ENCODE measurements around the gene HOXB8. TPM values are rescaled to one million over a fixed set of nuclear protein-coding genes. Genes with fewer than 3 reads are reported as not detected.

The HOXB8 gene
- 1 to 10 TPM in 2 of 3 donors, under 1 TPM in 1; 0.59 to 4.6 (median 4.6) TPM for total RNA-seq

DNA sequence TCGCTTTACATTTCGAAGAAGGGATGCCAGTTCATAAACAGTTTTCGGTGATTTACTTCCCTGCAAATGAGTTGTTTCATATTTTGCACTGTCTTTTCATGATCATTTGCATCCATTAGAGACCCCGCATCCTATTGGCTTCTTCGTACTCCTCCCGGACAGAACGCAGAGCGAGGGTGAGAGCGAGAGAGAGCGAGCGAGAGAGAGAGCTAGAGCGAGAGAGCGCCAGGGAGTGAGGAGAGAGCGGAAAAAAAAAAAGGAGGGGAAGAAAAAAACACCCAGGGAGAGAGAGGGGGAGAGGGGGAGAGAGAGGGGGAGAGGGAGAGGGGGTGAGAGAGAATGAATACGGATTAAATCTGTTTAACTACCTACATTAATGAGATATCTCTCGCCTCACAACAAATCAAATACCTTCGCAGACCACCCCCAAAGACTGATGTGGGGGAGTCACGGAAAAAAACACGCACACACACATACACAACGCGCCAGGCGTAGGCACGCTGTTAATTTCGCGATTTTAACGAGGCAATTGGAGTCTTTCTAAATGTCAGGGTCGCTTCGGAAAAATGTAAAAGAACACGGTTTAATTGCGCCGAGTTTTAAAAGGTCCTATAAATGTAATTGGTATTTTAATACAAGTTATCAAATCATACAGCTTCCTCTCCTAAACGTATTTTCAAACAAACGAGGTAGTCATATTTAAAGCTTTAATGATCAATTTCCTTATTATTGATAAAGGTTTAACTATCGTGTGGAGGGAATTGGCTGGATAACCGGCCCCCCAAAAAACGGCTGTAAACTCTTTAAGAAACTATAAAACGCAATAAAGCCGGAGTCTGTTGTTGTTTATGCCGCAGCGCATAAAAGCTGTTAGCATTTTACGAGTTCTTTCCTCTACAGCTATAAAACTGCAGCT lies at the start of gene HOXB8:
Gene HOXB8, minus strand, starts transcription at position 246 of the 916 bp plus-strand sequence. CDS start 588 bp downstream, outside the sequence.
- Histone ChIP-seq H3K36me3 (no peaks in the 10 kb centered on the region), H3K4me3 (peak within 1 kb of the TSS; percentile 54 to 78 (median 68)), H3K27ac (no peak within 1 kb of the TSS), H3K9me3 (no peaks in the 10 kb centered on the region), H3K27me3 (peaks cover 25 to 100% of the 10 kb centered on the region in 2 donors), H3K4me1 (no peaks in the 10 kb centered on the region)
- TF ChIP-seq POLR2AphosphoS5 (IDR thresholded peaks at IDR 0.05) (no peak), CTCF (IDR thresholded peaks at IDR 0.05) (no peak)
- DNase-seq (ENCODE audit: low spot score in 2 of 2), result no peak
- intact Hi-C loops (cut with DNase I; ENCODE audit: low total_unique reads), result no loop called here

DNA sequence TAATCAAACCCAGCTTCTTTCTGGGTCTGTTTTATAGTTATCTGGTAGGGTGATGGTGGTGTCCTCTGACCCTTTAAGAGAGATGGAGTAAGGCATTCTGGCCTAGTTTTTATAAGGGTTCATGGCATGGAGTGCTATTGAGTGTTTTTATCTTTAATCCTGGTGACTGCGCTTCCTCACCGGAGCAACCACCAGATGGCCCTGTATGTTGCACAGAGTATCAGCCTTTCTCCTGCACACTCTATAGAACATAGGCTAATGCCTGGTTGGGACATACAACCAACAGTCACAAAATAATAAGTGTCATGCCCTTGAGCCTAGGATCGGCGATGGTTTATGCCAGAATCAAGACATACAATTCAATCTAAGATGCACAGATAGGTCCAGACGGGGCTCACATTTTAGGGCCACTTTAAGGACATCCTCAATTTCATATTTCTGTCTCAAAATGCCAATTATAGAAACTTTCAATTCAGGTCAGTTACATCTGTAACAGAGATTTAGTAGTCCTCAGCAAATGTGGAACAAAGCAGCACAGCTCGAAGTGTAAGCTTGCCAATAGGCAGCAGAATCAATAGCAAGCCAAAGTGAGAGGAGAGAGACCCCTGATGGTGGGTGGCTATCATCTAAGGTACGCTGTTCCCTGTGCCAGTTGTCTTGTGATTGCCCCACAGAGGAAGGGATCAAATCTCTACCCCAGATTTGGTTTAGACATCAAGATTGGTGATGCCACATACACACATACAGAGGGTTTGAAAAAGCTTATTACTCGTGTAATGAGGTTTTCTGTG lies 48.2 kb upstream of the HOXB8 start:
- Histone ChIP-seq H3K27ac (no peak overlapping the region), H3K4me1 (no peaks in the 10 kb centered on the region), H3K9me3 (no peaks in the 10 kb centered on the region), H3K36me3 (no peaks in the 10 kb centered on the region), H3K4me3 (no peak overlapping the region), H3K27me3 (peaks cover 0 to 24% of the 10 kb centered on the region in 2 donors)
- intact Hi-C loops (cut with DNase I; ENCODE audit: low total_unique reads), result loop anchor here (10.0 kb wide), 1 partner anchor 131 kb away; no protein-coding TSS in a partner anchor
- no peak for DNase-seq (ENCODE audit: low spot score in 2 of 2)
- TF ChIP-seq POLR2A (IDR thresholded peaks at IDR 0.05) (no peak), POLR2AphosphoS5 (IDR thresholded peaks at IDR 0.05) (no peak), CTCF (IDR thresholded peaks at IDR 0.05) (no peak)

GRCh38 chr17:48655913-48656312 lies 40.8 kb upstream of the HOXB8 start:
- no peak overlapping the region for H3K27ac ChIP-seq
- no peak for TF ChIP-seq POLR2AphosphoS5 (IDR thresholded peaks at IDR 0.05)
- no peak for TF ChIP-seq CTCF (IDR thresholded peaks at IDR 0.05)
- TF ChIP-seq POLR2A (IDR thresholded peaks at IDR 0.05), result no peak
- DNase-seq (ENCODE audit: low spot score in 2 of 2), result no peak
- H3K27me3 ChIP-seq, result peaks cover 0 to 10% of the 10 kb centered on the region in 2 donors
- H3K4me1 ChIP-seq, result no peaks in the 10 kb centered on the region
- no peaks in the 10 kb centered on the region for H3K36me3 ChIP-seq
- H3K4me3 ChIP-seq, result no peak overlapping the region
- H3K9me3 ChIP-seq, result no peaks in the 10 kb centered on the region
- intact Hi-C loops (cut with DNase I; ENCODE audit: low total_unique reads), result no loop called here

DNA sequence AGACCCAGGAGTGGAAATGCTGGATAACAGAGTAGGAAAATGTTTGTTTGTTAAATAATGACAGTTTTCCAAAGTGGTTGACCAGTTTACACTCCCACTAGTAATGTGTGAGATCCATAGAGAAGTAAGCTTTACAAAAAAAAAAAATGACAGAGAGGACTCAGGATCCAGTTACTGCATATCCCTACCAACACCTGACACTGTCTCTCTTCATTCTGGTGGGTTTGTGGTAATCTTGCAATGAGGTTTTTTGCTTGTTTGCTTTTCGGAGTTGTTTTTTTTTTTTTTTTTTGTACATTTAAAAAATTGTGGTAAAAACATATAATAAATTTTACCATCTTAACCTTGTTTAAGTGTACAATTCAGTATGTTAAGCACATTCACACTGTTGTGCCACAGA lies 34.6 kb upstream of the HOXB8 start:
- intact Hi-C loops (cut with DNase I; ENCODE audit: low total_unique reads), result no loop called here
- no peak for TF ChIP-seq CTCF (IDR thresholded peaks at IDR 0.05)
- TF ChIP-seq POLR2AphosphoS5 (IDR thresholded peaks at IDR 0.05), result no peak
- no peak for TF ChIP-seq POLR2A (IDR thresholded peaks at IDR 0.05)
- Histone ChIP-seq H3K27ac (no peak overlapping the region), H3K4me1 (peaks cover 0 to 3% of the 10 kb centered on the region in 2 donors), H3K27me3 (peaks cover 8 to 52% of the 10 kb centered on the region in 2 donors), H3K4me3 (no peak overlapping the region), H3K36me3 (no peaks in the 10 kb centered on the region), H3K9me3 (no peaks in the 10 kb centered on the region)
- no peak for DNase-seq (ENCODE audit: low spot score in 2 of 2)

GRCh38 chr17:48647963-48648245 lies 32.8 kb upstream of the HOXB8 start:
- Histone ChIP-seq H3K4me3 (peak overlapping the region in 2 of 3 donors; percentile 38 to 65), H3K27me3 (peaks cover 8 to 70% of the 10 kb centered on the region in 2 donors)

More at GRCh38 chr17:48647963-48648245, 32.8 kb upstream of the HOXB8 start:
- Histone ChIP-seq H3K36me3 (no peaks in the 10 kb centered on the region), H3K27ac (no peak overlapping the region), H3K4me1 (peaks cover 0 to 3% of the 10 kb centered on the region in 2 donors), H3K9me3 (no peaks in the 10 kb centered on the region)
- intact Hi-C loops (cut with DNase I; ENCODE audit: low total_unique reads), result no loop called here
- TF ChIP-seq POLR2A (IDR thresholded peaks at IDR 0.05), result no peak
- TF ChIP-seq POLR2AphosphoS5 (IDR thresholded peaks at IDR 0.05), result no peak
- no peak for TF ChIP-seq CTCF (IDR thresholded peaks at IDR 0.05)
- no peak for DNase-seq (ENCODE audit: low spot score in 2 of 2)

All from breast epithelium (tissue), 4 donors.